Activated CD4-positive, alpha-beta T cell treated with anti-CD3 and anti-CD28 coated beads, Interleukin-2, amount 50 U/mL, for 1 hour (primary cell): ENCODE data around the gene SLC6A15.

ENCODE experiments used
- DNase-seq: peaks from one replicate; pipeline ENCODE4 v3.0.0-alpha.2; 2020

Gene SLC6A15

GRCh38 chr12:84912198-84913128 lies at the start of gene SLC6A15:
Gene SLC6A15, minus strand, starts transcription at chr12:84912799. Its CDS starts 20,679 bp downstream, at chr12:84892120.
- no peak for DNase-seq

DNA sequence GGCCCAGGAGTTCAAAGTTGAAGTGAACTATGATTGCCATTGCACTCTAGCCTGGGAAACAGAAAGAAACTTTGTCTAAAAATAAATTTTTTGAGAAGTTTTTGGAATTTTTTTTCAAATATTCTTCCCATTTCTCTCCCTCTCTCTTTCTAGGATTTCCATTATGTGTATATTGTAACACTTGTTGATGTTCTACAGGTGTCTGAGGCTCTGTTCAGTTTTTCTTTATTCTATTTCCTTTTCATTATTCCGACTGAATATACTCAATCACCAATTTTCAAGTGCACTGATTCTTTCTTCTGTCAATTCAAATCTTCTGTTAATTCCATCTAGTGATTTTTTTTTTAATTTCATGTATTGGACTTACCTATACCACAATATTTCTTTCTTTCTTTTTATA lies 48.3 kb upstream of the SLC6A15 start:
- DNase-seq = no peak

DNA sequence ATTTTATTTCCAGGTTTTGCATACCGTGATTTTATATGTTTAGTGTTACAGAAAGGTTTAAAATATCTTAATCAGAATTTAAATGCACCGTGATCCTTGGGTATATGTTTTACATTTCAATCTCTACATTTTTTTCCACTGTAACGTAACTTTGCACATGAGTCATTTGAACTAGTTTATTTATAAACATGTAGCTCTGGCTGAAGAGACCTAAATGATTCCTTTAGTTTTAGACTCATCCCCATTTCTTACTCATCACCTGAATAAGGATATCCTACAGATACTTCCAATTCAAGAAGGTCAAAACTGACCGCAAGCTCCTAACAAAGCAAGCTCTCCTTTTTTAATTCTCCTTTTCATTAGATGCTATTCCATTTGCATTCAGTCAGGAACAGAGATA lies 42.7 kb upstream of the SLC6A15 start:
- DNase-seq = no peak

DNA sequence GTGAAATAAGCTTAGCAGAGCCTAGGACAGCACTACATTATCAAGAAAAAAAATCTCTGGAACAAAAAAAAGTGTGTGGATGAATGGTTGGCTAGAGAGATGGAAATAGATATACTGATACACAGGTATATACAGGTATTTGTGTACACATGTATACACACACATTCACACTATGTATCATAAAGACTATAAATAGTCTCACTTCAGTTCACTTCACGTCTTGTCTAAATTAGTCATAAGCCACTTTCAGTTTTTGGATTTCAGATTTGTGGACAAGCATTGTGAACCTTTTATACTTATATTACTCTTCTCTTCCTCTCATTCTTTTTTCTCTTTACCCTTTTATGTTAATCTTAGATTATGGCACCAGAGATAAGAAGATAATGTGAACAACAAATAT lies 41.8 kb upstream of the SLC6A15 start:
- DNase-seq = no peak

DNA sequence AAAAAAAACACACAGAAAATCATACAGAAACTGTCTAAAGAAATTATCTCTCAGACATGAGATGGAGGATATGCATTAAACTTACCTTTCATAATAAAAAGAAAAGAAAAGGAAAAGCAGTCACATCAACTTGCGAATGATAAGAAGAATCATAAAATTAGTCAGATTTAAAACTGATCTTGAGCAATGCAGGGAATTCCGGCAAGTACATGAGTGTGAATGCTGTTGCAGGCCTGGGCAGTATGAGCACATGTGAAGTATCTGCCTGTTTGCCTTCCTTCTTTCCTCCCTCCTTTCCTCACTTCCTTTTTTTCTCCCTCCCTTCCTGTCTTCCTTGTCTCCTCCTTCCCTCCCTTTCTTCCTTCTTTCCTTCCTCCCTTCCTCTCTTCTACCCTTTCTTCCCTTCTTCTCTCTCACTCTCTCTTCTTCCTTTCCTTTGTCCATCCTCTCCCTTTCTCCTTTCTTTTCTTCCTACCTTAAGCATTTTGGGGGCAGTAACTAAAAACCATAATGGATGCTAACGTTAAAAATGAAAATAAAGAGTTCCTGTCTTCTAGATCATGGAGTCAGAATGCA lies 38.5 kb upstream of the SLC6A15 start:
- DNase-seq = no peak

DNA sequence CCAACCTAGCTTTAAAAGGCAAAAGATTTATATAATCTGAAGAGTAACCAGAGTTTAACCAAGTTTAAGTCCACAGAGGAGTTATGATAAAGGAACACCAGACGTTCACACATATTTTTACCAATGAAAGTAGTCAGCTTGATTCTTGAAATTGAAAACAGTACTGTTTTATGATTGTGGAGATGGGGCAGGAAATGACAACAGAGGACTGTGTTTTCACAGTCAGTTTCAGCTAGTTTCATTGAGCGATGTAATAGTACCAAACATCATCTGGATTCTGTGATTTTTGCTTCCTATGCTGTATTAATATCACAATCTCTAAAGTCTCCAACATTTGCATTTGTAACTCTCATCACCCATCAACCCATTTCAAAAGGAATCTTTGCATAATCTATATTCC lies 34.2 kb upstream of the SLC6A15 start:
- DNase-seq = no peak

GRCh38 chr12:84937415-84937814 lies 24.8 kb upstream of the SLC6A15 start:
- no peak for DNase-seq

DNA sequence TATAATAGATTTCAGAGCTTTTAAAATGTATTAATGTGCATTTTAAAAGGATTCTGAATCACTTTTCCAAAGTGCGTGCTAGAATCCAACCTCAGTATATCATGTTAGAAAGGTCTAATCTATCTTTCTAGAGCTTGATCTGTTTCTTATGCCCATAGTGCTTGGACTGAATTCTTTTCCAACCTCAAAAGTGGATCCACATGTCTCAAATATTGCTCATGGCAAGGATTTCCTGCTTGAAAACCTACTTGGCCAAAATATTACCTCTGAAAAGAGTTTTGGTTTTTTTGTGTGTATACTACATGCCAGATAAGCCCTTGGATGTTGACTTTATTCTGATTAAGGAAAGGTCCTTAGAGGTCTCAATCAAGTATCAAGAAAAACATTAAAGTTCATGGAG lies 16.9 kb upstream of the SLC6A15 start:
- no peak for DNase-seq

DNA sequence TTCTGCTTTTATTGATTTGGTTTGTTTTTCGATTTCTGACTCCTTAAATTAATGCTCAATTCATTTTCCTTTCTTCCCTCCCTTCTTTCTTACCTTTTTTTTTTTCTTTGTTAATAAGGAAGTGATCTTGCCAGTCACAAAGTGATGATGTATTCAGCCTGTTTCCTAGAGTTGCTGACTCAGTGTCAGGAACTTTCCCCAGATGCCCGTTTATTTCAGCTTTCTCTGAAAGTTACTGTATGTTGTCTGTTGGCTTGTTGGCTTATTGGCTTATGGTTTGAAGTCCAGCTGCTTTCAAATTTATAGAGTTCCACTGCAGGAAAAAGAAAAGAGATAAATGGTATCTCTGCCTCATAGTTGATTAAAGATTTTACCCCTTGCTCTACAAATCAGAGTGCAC lies 12.4 kb upstream of the SLC6A15 start:
- no peak for DNase-seq

GRCh38 chr12:84922693-84923092 lies 10.1 kb upstream of the SLC6A15 start:
- no peak for DNase-seq

DNA sequence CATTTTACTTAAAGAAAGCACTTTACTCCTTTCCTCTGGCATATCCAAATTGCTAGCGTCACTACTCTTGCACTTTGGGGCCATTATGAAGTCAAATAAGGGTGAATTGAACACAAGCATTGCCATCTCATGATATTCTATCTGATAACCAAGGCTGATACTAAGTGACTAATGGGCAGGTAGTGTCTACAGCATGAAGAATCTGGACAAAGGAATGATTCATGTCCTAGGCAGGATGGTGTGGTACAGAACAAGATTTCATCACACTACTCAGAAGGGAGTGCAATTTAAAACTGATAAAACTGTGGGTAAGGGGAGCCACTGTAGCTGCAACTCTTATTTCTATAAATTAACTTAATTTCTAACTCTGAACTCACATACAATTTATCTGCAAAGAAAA lies 7.7 kb upstream of the SLC6A15 start:
- no peak for DNase-seq

DNA sequence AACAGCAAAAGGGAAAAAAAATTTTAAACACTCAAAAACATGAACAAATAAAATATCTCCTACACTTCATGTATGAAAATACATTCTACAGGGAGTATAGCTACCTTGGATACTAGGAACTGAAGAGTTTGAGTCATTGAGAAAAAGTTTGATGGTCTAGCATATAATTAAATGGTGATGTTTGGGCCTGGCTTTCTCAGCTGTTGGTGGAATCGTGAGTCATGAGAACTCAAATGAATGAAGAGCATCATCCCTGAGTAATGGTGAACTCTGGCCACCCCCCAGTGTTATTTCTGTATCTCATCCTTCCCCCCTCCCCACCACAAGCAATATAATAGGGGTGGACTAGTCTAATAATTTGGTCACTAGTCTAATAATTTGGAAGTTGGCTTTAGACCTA lies 6.7 kb upstream of the SLC6A15 start:
- no peak for DNase-seq

GRCh38 chr12:84913129-84913515 lies 523 bp upstream of the SLC6A15 start:
- no peak for DNase-seq

GRCh38 chr12:84911271-84912197 lies 1.1 kb downstream of the SLC6A15 start:
- no peak for DNase-seq

GRCh38 chr12:84910549-84911241 lies 1.9 kb downstream of the SLC6A15 start:
- no peak for DNase-seq

DNA sequence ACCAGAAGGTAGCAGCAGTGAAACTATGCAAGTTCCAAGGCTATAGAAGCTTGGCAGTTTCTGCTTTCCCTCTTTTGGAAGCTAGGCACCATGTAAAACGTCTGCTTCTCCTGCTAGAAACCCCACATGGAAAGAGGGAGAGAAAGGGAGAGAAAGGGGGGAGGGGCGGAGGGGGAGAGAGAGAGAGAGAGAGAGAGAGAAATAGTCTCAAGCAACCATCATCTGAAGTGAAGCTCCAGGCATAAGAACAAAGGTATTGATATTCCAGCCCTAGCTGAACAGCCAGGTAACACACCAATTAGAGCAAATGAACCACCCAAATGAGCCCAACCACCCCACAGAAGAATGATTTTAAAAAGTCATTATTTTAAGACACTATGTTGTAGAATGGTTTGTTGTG lies 8.5 kb downstream of the SLC6A15 start:
- no peak for DNase-seq

- DNase-seq = no peak
Observed at GRCh38 chr12:84891106-84891838, 21.3 kb downstream of the SLC6A15 start.

- DNase-seq = no peak
Observed at GRCh38 chr12:84889818-84890217, 22.8 kb downstream of the SLC6A15 start.

DNA sequence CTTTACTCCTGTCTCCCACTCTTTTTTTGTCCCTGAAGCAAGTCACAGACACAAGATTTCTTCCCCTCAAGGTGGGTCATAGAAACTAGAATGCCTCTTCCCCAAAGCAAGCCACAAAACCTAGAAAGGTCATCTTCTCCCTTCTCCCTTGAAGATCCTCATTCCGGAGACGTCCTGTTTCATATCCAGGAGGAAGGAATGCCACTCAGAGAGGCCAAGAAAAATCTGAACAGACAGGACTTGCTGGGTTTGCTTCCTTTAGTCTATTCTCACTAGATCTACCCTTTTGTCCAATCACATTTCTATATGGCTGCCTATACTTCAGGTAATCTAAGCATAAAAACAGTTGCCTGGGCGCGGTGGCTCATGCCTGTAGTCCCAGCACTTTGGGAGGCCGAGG lies 23.7 kb downstream of the SLC6A15 start:
- DNase-seq = no peak

DNA sequence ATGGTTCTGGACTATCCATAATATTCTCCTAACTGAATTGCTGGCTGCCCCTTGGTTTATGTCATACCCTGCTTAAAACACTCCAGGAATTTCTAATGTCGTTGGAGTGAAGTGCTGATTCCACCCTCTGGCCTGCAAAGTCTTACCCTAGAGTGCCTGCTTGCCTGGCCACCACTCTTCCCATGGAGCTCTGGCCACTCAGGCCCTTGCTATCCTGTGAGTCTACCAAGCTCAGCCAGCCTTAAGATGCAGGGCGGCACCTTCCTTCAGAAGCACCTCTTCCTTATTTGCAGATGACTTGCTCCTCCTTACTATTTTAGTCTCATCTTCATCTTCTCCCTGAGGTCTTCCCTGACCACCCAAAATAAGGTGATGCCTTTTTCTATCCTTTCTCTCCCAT lies 35.3 kb downstream of the SLC6A15 start:
- DNase-seq = no peak

DNA sequence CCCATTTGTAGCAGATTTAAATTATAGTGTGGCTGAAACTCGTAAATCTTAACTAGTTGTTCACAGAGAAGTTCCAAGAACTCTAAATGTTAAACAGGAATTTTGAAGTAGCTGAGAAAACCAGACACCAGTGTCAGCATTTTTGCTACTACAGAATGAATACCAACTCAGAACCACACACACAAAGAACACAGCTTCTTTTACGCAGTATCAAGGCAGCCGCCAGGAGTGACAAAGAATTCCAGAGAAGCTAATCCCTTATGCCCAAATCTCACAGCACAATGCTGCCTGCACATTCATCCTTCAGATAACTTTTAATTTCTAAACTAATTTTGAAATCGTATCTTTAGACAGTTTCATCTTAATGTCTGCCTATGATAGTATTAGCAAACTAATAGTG lies 37.4 kb downstream of the SLC6A15 start:
- no peak for DNase-seq

- no peak for DNase-seq
Observed at GRCh38 chr12:84874825-84875139, 37.8 kb downstream of the SLC6A15 start.
